GM23338 (cell line): ENCODE measurements around the gene RADIL. TPM values are rescaled to one million over a fixed set of nuclear protein-coding genes. Genes with fewer than 3 reads are reported as not detected.

Experiments used
- ATAC-seq: fragments of 200-7000 bp; cut with Tn5 transposase; 3 replicates; pipeline ENCODE4 v1.9.1; 2020
- DNase-seq: peaks from one replicate; pipeline ENCODE4 v3.0.0-alpha.2; 2015; ENCODE audit warnings: low spot score
- H2AFZ ChIP-seq: fragments of 200-600 bp; sonication (generic); 2 replicates; pipeline ENCODE4 v1.8.0; 2016; ENCODE audit warnings: antibody characterized with exemption, mild to moderate bottlenecking, moderate library complexity
- H3F3A ChIP-seq: fragments of 200-600 bp; sonication (generic); replicated peaks from 2 replicates; pipeline ENCODE4 v1.8.0; 2017; ENCODE audit warnings: antibody characterized with exemption, mixed run types, low read depth
- H3K27ac ChIP-seq: fragments of 200-600 bp; sonication (generic); 2 replicates; pipeline ENCODE4 v1.6.1; 2016; ENCODE audit warnings: low read depth
- H3K27me3 ChIP-seq: fragments of 200-600 bp; sonication (generic); 2 replicates; pipeline ENCODE4 v1.8.0; 2016; ENCODE audit warnings: mild to moderate bottlenecking, mixed run types, moderate library complexity; ENCODE audit not compliant: insufficient read depth
- H3K36me3 ChIP-seq: fragments of 200-600 bp; sonication (generic); 2 replicates; pipeline ENCODE4 v1.8.0; 2016; ENCODE audit warnings: mild to moderate bottlenecking; ENCODE audit not compliant: insufficient read depth
- H3K4me1 ChIP-seq: fragments of 200-600 bp; sonication (generic); 2 replicates; pipeline ENCODE4 v1.8.0; 2016; ENCODE audit warnings: mild to moderate bottlenecking, moderate library complexity; ENCODE audit not compliant: insufficient read depth
- H3K4me2 ChIP-seq: fragments of 200-600 bp; sonication (generic); 2 replicates; pipeline ENCODE4 v1.7.1; 2017; ENCODE audit warnings: mixed run types
- H3K4me3 ChIP-seq: fragments of 200-600 bp; sonication (generic); 2 replicates; pipeline ENCODE4 v1.6.1; 2016; ENCODE audit warnings: mixed run types
- H3K79me2 ChIP-seq: fragments of 200-600 bp; sonication (generic); replicated peaks from 2 replicates; pipeline ENCODE4 v1.8.0; 2017; ENCODE audit warnings: mild to moderate bottlenecking; ENCODE audit not compliant: insufficient read depth
- H3K9me2 ChIP-seq: fragments of 200-600 bp; sonication (generic); 2 replicates; pipeline ENCODE4 v1.8.0; 2017; ENCODE audit not compliant: insufficient read depth
- H4K20me1 ChIP-seq: fragments of 200-600 bp; sonication (generic); replicated peaks from 2 replicates; pipeline ENCODE4 v1.8.0; 2017; ENCODE audit warnings: mild to moderate bottlenecking; ENCODE audit not compliant: insufficient read depth
- H3K27ac Mint-ChIP-seq: 2 replicates; pipeline ENCODE4 v1.8.0; 2020; ENCODE audit warnings: inconsistent platforms, mild to moderate bottlenecking, moderate library complexity, mixed read lengths
- H3K27me3 Mint-ChIP-seq: 3 replicates; pipeline ENCODE4 v1.8.0; 2022; ENCODE audit warnings: low read depth, mild to moderate bottlenecking, moderate library complexity, mixed read lengths, inconsistent platforms; ENCODE audit not compliant: insufficient read depth, poor library complexity
- H3K36me3 Mint-ChIP-seq: 3 replicates; pipeline ENCODE4 v1.8.0; 2021; ENCODE audit warnings: low read depth, mild to moderate bottlenecking, inconsistent platforms, moderate library complexity, mixed read lengths
- H3K4me1 Mint-ChIP-seq: 3 replicates; pipeline ENCODE4 v1.8.0; 2020; ENCODE audit warnings: mild to moderate bottlenecking, inconsistent platforms, mixed read lengths
- H3K4me3 Mint-ChIP-seq: 3 replicates; pipeline ENCODE4 v1.8.0; 2021; ENCODE audit warnings: moderate library complexity, mild to moderate bottlenecking, inconsistent platforms, mixed read lengths
- H3K9me3 Mint-ChIP-seq: 3 replicates; pipeline ENCODE4 v1.8.0; 2020; ENCODE audit warnings: moderate library complexity, mild to moderate bottlenecking, inconsistent platforms, mixed read lengths
- CREB1 ChIP-seq: fragments of 250-450 bp; sonication (Bioruptor Pico); IDR thresholded peaks from 2 replicates; pipeline ENCODE4 v1.5.0; 2020; ENCODE audit warnings: low read depth, mild to moderate bottlenecking, moderate library complexity
- CTCF ChIP-seq, 2 experiments: fragments of 200-600 bp in 1 of 2; sonication (generic) in 1 of 2; conservative IDR thresholded peaks; 2 replicates each; pipeline versions ENCODE4 v1.5.1 to v1.6.1; 2016 to 2017; ENCODE audit warnings: antibody characterized with exemption in 2 of 2, low read depth in 2 of 2, mild to moderate bottlenecking in 2 of 2, moderate library complexity in 1 of 2
- ETS1 ChIP-seq: IDR thresholded peaks from 2 replicates; pipeline ENCODE4 v1.6.1; 2016; ENCODE audit warnings: antibody characterized with exemption
- EZH2 ChIP-seq: fragments of 200-600 bp; sonication (generic); IDR thresholded peaks from one replicate; pipeline ENCODE4 v1.8.0; 2017; ENCODE audit warnings: antibody characterized with exemption, mild to moderate bottlenecking, low read depth; ENCODE audit not compliant: unreplicated experiment
- EZH2phosphoT487 ChIP-seq: fragments of 200-600 bp; sonication (generic); IDR thresholded peaks from one replicate; pipeline ENCODE4 v1.8.1; 2018; ENCODE audit warnings: antibody characterized with exemption; ENCODE audit not compliant: unreplicated experiment
- JUNB ChIP-seq: IDR thresholded peaks from one replicate; pipeline ENCODE4 v1.6.1; 2016; ENCODE audit warnings: antibody characterized with exemption; ENCODE audit not compliant: unreplicated experiment
- NANOG ChIP-seq: IDR thresholded peaks from 2 replicates; pipeline ENCODE4 v1.6.1; 2016; ENCODE audit warnings: antibody characterized with exemption, borderline replicate concordance
- POLR2AphosphoS5 ChIP-seq: IDR thresholded peaks from 2 replicates; pipeline ENCODE4 v1.6.1; 2016; ENCODE audit warnings: antibody characterized with exemption, low read depth
- REST ChIP-seq: IDR thresholded peaks from one replicate; pipeline ENCODE4 v1.6.1; 2018; ENCODE audit warnings: antibody characterized with exemption; ENCODE audit not compliant: unreplicated experiment
- STAT1 ChIP-seq: IDR thresholded peaks from one replicate; pipeline ENCODE4 v1.6.1; 2016; ENCODE audit warnings: antibody characterized with exemption; ENCODE audit not compliant: unreplicated experiment
- ZNF114 ChIP-seq: fragments of 250-450 bp; sonication (Bioruptor Pico); IDR thresholded peaks from 2 replicates; pipeline ENCODE4 v1.5.0; 2020; ENCODE audit warnings: mild to moderate bottlenecking, moderate library complexity
- ZNF331 ChIP-seq: fragments of 250-450 bp; sonication (Bioruptor Pico); IDR thresholded peaks from 2 replicates; pipeline ENCODE4 v1.5.0; 2020; ENCODE audit warnings: low read depth, mild to moderate bottlenecking, moderate library complexity
- ZNF462 ChIP-seq: fragments of 250-450 bp; sonication (Bioruptor Pico); IDR thresholded peaks from 2 replicates; pipeline ENCODE4 v1.5.0; 2020; ENCODE audit warnings: mild to moderate bottlenecking, moderate library complexity
- polyA plus RNA-seq: library from polyadenylated mRNA; unstranded; fragments of >200 nt; fragmentation: Nextera tagmentation; extraction: Ambion mirVana; gene quantifications from 2 replicates; pipeline ENCODE4 v1.2.1, GENCODE V29; 2016
- total RNA-seq: library from RNA; depleted of rRNA; stranded (reverse); fragments of >200 nt; shearing (Covaris generic); gene quantifications from 2 replicates; pipeline ENCODE4 v1.2.3, GENCODE V29; 2014

The RADIL gene
- total and polyA plus RNA-seq, 2 experiments from 2014 or later = 4.3 to 9.8 TPM

- Histone ChIP-seq H3K9me2 (no peaks in the 10 kb centered on the region), H3F3A (no peaks in the 10 kb centered on the region), H3K4me2 (no peak overlapping the region), H2AFZ (no peak overlapping the region), H3K79me2 (no peaks in the 10 kb centered on the region), H4K20me1 (no peaks in the 10 kb centered on the region; the same call in 1 of the 2 replicates), H3K36me3 (no peaks in the 10 kb centered on the region), H3K4me3 (no peak overlapping the region), H3K27ac (no peak overlapping the region), H3K4me1 (no peaks in the 10 kb centered on the region), H3K27me3 (no peaks in the 10 kb centered on the region)
- ATAC-seq (no peak), DNase-seq (no peak)
- Mint-ChIP-seq H3K36me3 (no peaks in the 10 kb centered on the region), H3K9me3 (no peaks in the 10 kb centered on the region), H3K27me3 (peaks cover 6% of the 10 kb centered on the region), H3K4me3 (no peak overlapping the region), H3K4me1 (peaks cover 5% of the 10 kb centered on the region; the same call in 2 of the 3 replicates), H3K27ac (no peak overlapping the region)
- no peak for TF ChIP-seq NANOG
- no peak for TF ChIP-seq ZNF462 (CRISPR knock-in tag)
- TF ChIP-seq EZH2 = no peak
- no peak for TF ChIP-seq ZNF331 (CRISPR knock-in tag)
- TF ChIP-seq ETS1 = no peak
- no peak for TF ChIP-seq CREB1 (CRISPR knock-in tag)
- TF ChIP-seq STAT1 = no peak
- no peak for TF ChIP-seq REST
- TF ChIP-seq CTCF (conservative IDR thresholded peaks at IDR 0.05; ENCODE audit: low read depth in 2 of 2) = no peak
- TF ChIP-seq EZH2phosphoT487 = no peak
- TF ChIP-seq POLR2AphosphoS5 = no peak
- no peak for TF ChIP-seq ZNF114 (CRISPR knock-in tag)
- no peak for TF ChIP-seq JUNB
Measured at GRCh38 chr7:4801839-4802231, 81.7 kb downstream of the RADIL start.
